HS-27A (cell line): ENCODE results near the gene SESN3.
"Not testable (repeated sequence)": the region's sequence is repeated elsewhere in the genome, so short reads cannot be mapped to it uniquely, and the experiment has no call there.

ENCODE experiments used
- DNase-seq: peaks from one replicate; pipeline ENCODE4 v3.0.0-alpha.2; 2012; ENCODE audit warnings: low read depth, missing footprints

The SESN3 gene

GRCh38 chr11:95219599-95219998 is 11.4 kb downstream of the SESN3 start:
- DNase-seq, result no peak

GRCh38 chr11:95218149-95218548 is 12.9 kb downstream of the SESN3 start:
- DNase-seq, result no peak

DNA sequence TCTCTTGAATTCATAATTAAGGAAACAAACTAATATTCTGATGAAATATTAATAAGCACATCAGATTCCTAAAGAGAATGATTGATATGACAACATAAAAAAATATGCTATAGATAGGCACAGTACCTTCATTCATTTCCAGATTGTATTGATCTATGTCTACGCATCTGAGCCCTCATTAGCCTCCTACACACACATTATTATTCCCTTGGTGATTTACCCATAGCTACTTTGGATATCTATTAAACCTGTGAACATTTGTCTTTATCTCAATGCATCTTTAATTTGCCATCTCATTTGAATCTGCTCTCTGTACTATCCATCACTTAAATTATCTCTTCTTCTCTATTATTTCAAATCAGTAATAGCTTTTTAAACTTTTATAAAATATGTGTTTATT is 18.4 kb downstream of the SESN3 start:
- no peak for DNase-seq

- DNase-seq, result not testable (repeated sequence)
These were observed 21.5 kb downstream of the SESN3 start for GRCh38 chr11:95209535-95209934.

GRCh38 chr11:95200781-95201457 is 30.1 kb downstream of the SESN3 start:
- no peak for DNase-seq

GRCh38 chr11:95195831-95196230 is 35.2 kb downstream of the SESN3 start:
- no peak for DNase-seq

DNA sequence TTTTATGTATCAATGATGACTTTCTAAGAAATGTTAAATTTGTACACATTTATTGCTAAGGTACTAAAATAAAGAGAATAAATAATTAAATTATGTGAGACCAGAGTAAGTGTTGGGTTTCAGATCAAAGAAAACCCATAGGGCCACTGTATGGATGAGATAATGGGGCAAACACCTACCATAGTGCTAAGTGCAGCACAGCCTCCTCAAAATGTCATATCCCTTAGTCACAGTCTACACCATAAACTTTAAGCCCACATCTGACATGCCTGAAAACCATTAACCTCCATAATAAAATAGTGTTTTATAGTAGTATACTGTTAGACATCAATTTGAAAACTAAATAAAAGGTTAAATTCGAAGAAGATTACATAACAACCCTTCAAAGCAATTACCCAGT is 37.5 kb downstream of the SESN3 start:
- DNase-seq, result no peak

DNA sequence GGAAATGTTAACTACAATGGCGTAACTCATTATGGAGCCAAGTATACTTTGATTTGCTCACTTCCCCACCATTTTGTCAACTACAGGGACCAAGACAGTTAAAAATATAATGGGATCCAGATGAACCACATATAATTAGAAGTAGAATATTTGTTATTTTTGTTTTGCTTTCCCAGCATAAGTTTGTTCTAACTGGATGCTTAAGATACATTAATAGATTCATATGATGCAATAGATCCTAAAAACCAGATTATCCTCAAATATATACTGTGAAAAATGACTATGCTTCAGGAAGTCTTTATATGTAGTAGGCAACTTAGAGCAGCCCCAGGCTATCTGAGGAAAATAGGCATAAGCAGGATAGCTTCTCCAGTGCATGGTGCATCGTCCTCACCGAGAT is 38.3 kb downstream of the SESN3 start:
- no peak for DNase-seq

GRCh38 chr11:95187723-95188122 is 43.3 kb downstream of the SESN3 start:
- no peak for DNase-seq

DNA sequence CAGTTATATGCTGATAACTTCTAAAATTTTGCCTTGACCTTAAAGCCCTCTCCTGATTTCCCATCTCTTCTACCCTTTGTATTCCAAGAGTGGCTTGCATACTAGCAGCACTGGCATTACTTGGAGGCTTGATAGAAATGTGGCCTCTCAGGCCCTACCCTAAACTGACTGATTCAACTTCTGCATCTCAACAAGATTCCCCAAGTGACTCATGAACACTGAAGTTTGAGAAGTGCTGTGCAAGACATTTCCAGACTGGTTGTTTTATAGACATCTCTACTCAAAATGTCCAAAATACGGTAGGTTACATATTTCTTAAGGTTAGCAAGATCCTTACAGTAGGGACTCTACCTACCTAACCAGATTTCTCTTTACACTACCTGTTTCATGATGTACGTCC is 48.6 kb downstream of the SESN3 start:
- no peak for DNase-seq

DNA sequence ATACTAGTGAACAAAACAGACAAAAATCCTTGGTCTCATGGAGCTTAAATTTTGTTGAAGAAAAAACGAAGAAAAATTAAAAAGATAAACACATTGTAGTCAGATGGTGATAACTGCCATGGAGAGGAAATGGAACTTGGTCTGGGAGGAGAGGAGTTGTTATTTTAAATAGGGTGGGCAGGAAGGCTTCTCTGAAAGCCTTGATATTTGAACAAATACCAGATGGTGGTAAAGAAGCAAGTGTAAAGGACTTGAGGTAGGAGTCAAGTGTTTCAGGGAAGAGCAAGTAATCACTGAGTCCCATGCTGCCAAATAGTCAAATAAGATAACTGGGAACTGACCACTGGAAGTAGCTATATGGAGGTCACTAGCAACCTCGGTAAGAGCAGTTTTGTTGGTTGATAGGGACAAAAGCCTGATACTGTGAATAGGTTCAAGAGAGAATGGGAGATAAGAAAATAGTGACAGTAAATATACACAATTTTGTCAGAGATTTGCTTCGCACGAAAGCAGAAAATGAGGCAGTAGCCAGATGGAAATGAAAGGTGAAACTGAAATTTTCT is 55.1 kb downstream of the SESN3 start:
- DNase-seq, result no peak

GRCh38 chr11:95170294-95170693 is 60.7 kb downstream of the SESN3 start:
- no peak for DNase-seq

DNA sequence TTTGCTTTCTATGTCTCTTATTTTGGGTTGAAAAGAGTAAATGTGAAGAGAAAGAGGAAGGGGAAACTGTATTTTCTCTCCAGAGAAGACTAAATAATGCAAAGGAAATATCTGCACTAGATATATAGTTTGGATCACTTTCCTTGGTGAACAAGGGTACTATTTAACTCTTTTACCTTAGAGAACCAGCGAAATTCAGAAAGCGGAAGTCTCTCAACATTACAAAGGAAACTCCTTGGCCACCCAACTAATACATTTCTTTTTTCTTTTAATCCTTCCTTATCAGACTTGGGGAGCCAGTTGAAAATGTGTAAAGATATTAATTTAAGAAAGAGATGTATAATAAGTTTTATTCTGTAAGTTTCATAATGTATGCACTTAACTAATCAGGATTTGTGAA is 64.2 kb downstream of the SESN3 start:
- no peak for DNase-seq

DNA sequence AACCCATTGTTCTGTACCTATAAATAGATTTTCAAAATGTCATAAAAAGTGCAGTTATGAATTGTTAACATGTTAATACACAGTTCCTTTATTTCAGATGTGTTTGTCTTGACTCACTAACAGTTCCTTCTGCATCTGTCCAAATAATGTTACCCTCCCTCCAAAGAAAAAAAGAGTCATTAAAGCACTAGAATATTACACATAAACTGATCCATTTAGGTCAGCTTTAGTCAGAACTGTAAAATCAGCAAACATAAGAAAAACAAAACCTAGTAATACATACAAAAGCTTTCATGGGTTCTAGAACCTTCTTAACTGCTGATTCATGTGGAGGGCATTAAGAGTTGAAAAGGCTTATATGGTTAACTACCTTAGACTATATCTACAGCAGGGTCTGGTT is 65.4 kb downstream of the SESN3 start:
- no peak for DNase-seq

GRCh38 chr11:95163106-95163505 is 67.9 kb downstream of the SESN3 start:
- no peak for DNase-seq

DNA sequence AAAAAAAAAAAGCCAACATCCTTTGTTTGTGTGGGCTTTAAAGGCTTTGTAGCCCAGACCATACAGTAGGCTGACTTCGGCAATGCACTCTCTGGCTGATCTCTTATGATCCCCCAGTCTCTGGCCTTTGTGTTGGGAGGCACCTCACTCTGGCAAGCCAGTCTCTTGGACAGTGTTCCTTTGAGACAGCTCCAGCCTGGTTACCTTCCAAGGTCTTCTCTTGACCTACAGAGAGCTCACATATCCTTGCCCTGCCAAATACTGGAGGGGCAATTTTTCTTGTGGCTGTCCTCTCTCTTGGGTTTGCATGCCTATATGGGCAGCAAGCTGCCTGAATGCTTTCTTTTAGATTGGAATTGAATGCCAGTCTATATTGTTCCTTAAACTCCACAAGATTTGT is 69.8 kb downstream of the SESN3 start:
- no peak for DNase-seq

GRCh38 chr11:95157824-95158223 is 73.2 kb downstream of the SESN3 start:
- DNase-seq, result no peak

DNA sequence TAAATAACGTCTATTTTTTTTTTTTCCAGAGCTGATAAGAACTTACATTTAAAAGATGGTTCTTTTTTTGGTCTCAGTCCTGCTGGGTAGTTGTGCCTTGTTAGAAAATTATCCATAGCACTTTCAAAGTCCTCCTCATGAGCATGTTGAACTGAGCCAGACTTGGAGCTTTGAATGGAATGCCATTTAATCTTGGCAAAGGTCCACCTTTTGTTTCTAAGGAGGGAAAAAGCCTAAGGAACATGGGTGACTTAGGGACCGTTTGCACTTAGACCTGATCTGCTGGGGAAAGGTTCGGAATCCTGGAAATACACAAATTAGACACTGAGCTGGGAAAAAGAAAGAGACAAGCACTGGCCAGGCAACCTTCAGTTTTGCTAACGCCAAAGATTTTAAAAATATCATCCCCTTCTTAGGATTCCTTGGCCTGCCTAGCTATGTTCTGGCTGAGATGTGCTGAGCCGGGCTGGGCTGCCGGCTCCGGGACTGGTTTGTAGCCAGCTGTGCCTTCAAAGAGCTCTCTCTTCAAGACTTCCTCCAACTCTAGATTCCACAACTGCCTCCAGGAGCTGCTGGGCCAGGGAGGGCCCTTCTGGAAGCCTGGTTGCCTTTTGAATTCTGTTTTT is 74.0 kb downstream of the SESN3 start:
- no peak for DNase-seq

GRCh38 chr11:95156133-95156721 is 74.8 kb downstream of the SESN3 start:
- DNase-seq, result no peak

- no peak for DNase-seq
These were observed 75.6 kb downstream of the SESN3 start for GRCh38 chr11:95155385-95155784.

- DNase-seq, result no peak
These were observed 76.5 kb downstream of the SESN3 start for GRCh38 chr11:95154514-95154913.

- no peak for DNase-seq
These were observed 77.2 kb downstream of the SESN3 start for GRCh38 chr11:95153857-95154246.
